Esophagus muscularis mucosa (tissue), 3 donors: ENCODE results near the gene ADCY3.

Experiments used
- CTCF ChIP-seq, 3 experiments: fragments of 200-600 bp in 2 of 3; fragments of 450-650 bp in 1 of 3; sonication (generic) in 2 of 3; IDR thresholded peaks; one replicate each; pipeline ENCODE4 v1.5.1; 2017 to 2019; ENCODE audit warnings: antibody characterized with exemption in 3 of 3, mild to moderate bottlenecking in 2 of 3, moderate library complexity in 1 of 3
- POLR2A ChIP-seq: fragments of 450-650 bp; IDR thresholded peaks from one replicate; pipeline ENCODE4 v1.6.1; 2017; ENCODE audit warnings: antibody characterized with exemption, moderate library complexity, mild to moderate bottlenecking, low read depth

GRCh38 chr2:24892928-24893327, 27.1 kb downstream of the ADCY3 start:
- no peak for TF ChIP-seq POLR2A
- no peak for TF ChIP-seq CTCF (IDR thresholded peaks at IDR 0.05)
